22Rv1 (cell line): ENCODE measurements around the gene SLX4IP.

Experiments
- ZFX ChIP-seq: fragments of 450-650 bp; IDR thresholded peaks from 2 replicates; pipeline ENCODE4 v1.6.1; 2017; ENCODE audit warnings: antibody characterized with exemption, borderline replicate concordance
- TF ChIP-seq, protein P1 (sequence below): fragments of 450-650 bp; IDR thresholded peaks from 2 replicates; pipeline ENCODE4 v1.5.1; 2017; ENCODE audit warnings: mild to moderate bottlenecking

DNA sequence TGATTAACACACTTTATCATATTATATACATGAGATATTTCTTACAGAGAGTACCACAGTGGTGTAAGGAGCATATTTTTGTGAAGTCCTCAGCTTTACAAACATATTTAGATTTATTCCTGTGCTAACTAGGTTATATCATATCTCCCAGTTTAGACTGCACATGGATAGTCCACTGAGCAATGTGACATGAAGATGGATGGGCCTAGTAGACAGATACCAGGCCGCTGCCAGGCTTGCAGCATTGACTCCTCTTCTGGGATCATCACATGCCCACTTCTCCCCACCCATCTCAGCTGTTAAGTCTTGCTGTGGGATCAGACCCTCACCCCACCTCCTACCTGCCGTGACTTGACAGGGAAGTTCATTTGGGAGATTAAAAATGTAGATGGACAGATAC, 95.8 kb downstream of the SLX4IP start:
- TF ChIP-seq, protein P1, sequence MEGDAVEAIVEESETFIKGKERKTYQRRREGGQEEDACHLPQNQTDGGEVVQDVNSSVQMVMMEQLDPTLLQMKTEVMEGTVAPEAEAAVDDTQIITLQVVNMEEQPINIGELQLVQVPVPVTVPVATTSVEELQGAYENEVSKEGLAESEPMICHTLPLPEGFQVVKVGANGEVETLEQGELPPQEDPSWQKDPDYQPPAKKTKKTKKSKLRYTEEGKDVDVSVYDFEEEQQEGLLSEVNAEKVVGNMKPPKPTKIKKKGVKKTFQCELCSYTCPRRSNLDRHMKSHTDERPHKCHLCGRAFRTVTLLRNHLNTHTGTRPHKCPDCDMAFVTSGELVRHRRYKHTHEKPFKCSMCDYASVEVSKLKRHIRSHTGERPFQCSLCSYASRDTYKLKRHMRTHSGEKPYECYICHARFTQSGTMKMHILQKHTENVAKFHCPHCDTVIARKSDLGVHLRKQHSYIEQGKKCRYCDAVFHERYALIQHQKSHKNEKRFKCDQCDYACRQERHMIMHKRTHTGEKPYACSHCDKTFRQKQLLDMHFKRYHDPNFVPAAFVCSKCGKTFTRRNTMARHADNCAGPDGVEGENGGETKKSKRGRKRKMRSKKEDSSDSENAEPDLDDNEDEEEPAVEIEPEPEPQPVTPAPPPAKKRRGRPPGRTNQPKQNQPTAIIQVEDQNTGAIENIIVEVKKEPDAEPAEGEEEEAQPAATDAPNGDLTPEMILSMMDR, result no peak
- TF ChIP-seq ZFX, result no peak
